Mesothelial cell of epicardium (in vitro differentiated cells): ENCODE results near the gene CLASP2. TPM values are rescaled to one million over a fixed set of nuclear protein-coding genes. Genes with fewer than 3 reads are reported as not detected.

Experiments used
- DNase-seq, 2 experiments: peaks; one replicate each; pipeline ENCODE4 v3.0.0; 2021; ENCODE audit warnings: low spot score in 2 of 2; ENCODE audit not compliant: unreplicated experiment in 2 of 2
- H3K27ac Mint-ChIP-seq: 2 replicates; pipeline ENCODE4 v1.8.0; 2021; ENCODE audit warnings: mixed read lengths
- H3K27me3 Mint-ChIP-seq: 2 replicates; pipeline ENCODE4 v1.8.0; 2021; ENCODE audit warnings: low read depth, mixed read lengths
- H3K36me3 Mint-ChIP-seq: 2 replicates; pipeline ENCODE4 v1.8.0; 2021; ENCODE audit warnings: mixed read lengths
- H3K4me1 Mint-ChIP-seq: 2 replicates; pipeline ENCODE4 v1.8.0; 2021; ENCODE audit warnings: mixed read lengths
- H3K4me3 Mint-ChIP-seq: 2 replicates; pipeline ENCODE4 v1.8.0; 2021; ENCODE audit warnings: mild to moderate bottlenecking, moderate library complexity, mixed read lengths
- H3K9me3 Mint-ChIP-seq: 2 replicates; pipeline ENCODE4 v1.8.0; 2021; ENCODE audit warnings: mixed read lengths
- CTCF ChIP-seq: fragments of 200-600 bp; sonication (generic); IDR thresholded peaks from one replicate; pipeline ENCODE4 v1.5.0; 2021; ENCODE audit warnings: antibody characterized with exemption; ENCODE audit not compliant: unreplicated experiment
- total RNA-seq: library from RNA; stranded (reverse); gene quantifications from 3 replicates; pipeline ENCODE4 v1.2.1, GENCODE V29; 2021

The CLASP2 gene
- total RNA-seq, 1 donor from 2014 or later, result 64.4 TPM

- peaks cover 8% of the 10 kb centered on the region for H3K36me3 Mint-ChIP-seq
- H3K27me3 Mint-ChIP-seq, result no peaks in the 10 kb centered on the region
- DNase-seq, result no peak
- H3K4me3 Mint-ChIP-seq, result no peak overlapping the region
- TF ChIP-seq CTCF, result no peak
- no peaks in the 10 kb centered on the region for H3K9me3 Mint-ChIP-seq
- no peak overlapping the region for H3K27ac Mint-ChIP-seq
- H3K4me1 Mint-ChIP-seq, result peaks cover 2% of the 10 kb centered on the region
Measured at GRCh38 chr3:33665294-33665693, 52.8 kb downstream of the CLASP2 start.

- no peak for TF ChIP-seq CTCF
- H3K36me3 Mint-ChIP-seq, result peaks cover 5% of the 10 kb centered on the region
- H3K4me1 Mint-ChIP-seq, result peaks cover 13% of the 10 kb centered on the region
- H3K27ac Mint-ChIP-seq, result no peak overlapping the region
- no peak overlapping the region for H3K4me3 Mint-ChIP-seq
- no peaks in the 10 kb centered on the region for H3K27me3 Mint-ChIP-seq
- no peaks in the 10 kb centered on the region for H3K9me3 Mint-ChIP-seq
- DNase-seq, result no peak
Measured at GRCh38 chr3:33664195-33664594, 53.9 kb downstream of the CLASP2 start.

- Mint-ChIP-seq H3K4me1 (peaks cover 22% of the 10 kb centered on the region), H3K36me3 (peaks cover 5% of the 10 kb centered on the region), H3K9me3 (no peaks in the 10 kb centered on the region), H3K27ac (no peak overlapping the region), H3K27me3 (no peaks in the 10 kb centered on the region), H3K4me3 (no peak overlapping the region)
- no peak for TF ChIP-seq CTCF
- no peak for DNase-seq
Measured at GRCh38 chr3:33663042-33663441, 55.0 kb downstream of the CLASP2 start.

- Mint-ChIP-seq H3K9me3 (no peaks in the 10 kb centered on the region), H3K36me3 (no peaks in the 10 kb centered on the region), H3K27me3 (no peaks in the 10 kb centered on the region), H3K27ac (peak overlapping the region; percentile 91), H3K4me3 (peak overlapping the region; percentile 71), H3K4me1 (peaks cover 26% of the 10 kb centered on the region)
- DNase-seq, result no peak
- no peak for TF ChIP-seq CTCF
Measured at GRCh38 chr3:33659856-33660434, 58.1 kb downstream of the CLASP2 start.

GRCh38 chr3:33658991-33659848 is 58.8 kb downstream of the CLASP2 start:
- Mint-ChIP-seq H3K4me1 (peaks cover 26% of the 10 kb centered on the region), H3K4me3 (peak overlapping the region; percentile 71), H3K27me3 (no peaks in the 10 kb centered on the region), H3K36me3 (no peaks in the 10 kb centered on the region), H3K9me3 (no peaks in the 10 kb centered on the region), H3K27ac (peak overlapping the region; percentile 91)
- TF ChIP-seq CTCF, result no peak
- peak; percentile 21 to 53 for DNase-seq
